ENCODE data around the gene PLXNB3. TPM values are rescaled to one million over a fixed set of nuclear protein-coding genes. Genes with fewer than 3 reads are reported as not detected.

Gene PLXNB3
- total and polyA plus RNA-seq, 2 donors (not counting 1 experiment from before 2014, with no cell fraction given) = 0.25 TPM; not detected in 1

DNA sequence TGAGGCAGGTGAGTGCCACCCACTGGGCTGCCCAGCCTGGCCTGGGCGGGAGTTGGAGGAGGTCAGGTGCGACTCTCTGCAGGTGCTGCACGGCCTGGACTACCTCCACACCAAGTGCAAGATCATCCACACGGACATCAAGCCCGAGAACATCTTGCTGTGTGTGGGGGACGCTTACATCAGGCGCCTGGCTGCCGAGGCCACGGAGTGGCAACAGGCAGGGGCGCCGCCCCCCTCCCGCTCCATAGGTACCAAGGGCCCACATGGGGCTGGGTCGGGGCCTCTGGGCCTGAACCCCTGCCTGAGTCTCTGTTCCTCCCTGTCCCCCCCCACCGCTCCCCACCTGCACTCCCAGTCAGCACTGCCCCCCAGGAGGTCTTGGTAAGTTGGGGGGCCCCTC lies 18.8 kb downstream of the PLXNB3 start:
- WGBS (ENCODE audit: insufficient coverage) = no CpG with 5 or more reads among the region's 14 CpGs
- peaks cover 4% of the 10 kb centered on the region for H3K4me1 Mint-ChIP-seq
- Histone ChIP-seq H3K4me3 (ENCODE audit: control extremely low read depth in 1 of 5, extremely low read depth in 1 of 5, insufficient read depth in 1 of 5, low read depth in 2 of 5, low read length in 4 of 5) (no peak overlapping the region), H3K4me1 (ENCODE audit: control insufficient read depth in 2 of 2, insufficient read depth in 2 of 2, low read length in 2 of 2) (no peaks in the 10 kb centered on the region), H3K36me3 (replicated peaks in 1 of 2; ENCODE audit: control extremely low read depth in 1 of 2, control insufficient read depth in 1 of 2, extremely low read depth in 1 of 2, insufficient read depth in 2 of 2, low read length in 1 of 2) (peaks cover 0 to 17% of the 10 kb centered on the region in 2 experiments), H3K27ac (ENCODE audit: low read length in 2 of 2) (no peak overlapping the region), H3K79me2 (ENCODE audit: control insufficient read depth, insufficient read depth, low read length) (no peaks in the 10 kb centered on the region), H3K27me3 (replicated peaks in 1 of 4; ENCODE audit: control extremely low read depth in 1 of 4, control insufficient read depth in 3 of 4, insufficient read depth in 4 of 4, low read length in 3 of 4) (no peaks in the 10 kb centered on the region), H4K20me1 (ENCODE audit: control insufficient read depth, insufficient read depth, low read length, poor library complexity, severe bottlenecking) (no peaks in the 10 kb centered on the region), H3K9me3 (ENCODE audit: control extremely low read depth in 1 of 3, control insufficient read depth in 2 of 3, insufficient read depth in 1 of 3, low read length in 2 of 3) (no peaks in the 10 kb centered on the region), H3K4me2 (replicated peaks; ENCODE audit: low read depth, low read length, poor library complexity, severe bottlenecking) (no peak overlapping the region), H3K9ac (ENCODE audit: low read length) (no peak overlapping the region), H2AFZ (ENCODE audit: insufficient read depth, low read depth, low read length, poor library complexity, severe bottlenecking) (no peak overlapping the region)
- TF ChIP-seq, protein P1, sequence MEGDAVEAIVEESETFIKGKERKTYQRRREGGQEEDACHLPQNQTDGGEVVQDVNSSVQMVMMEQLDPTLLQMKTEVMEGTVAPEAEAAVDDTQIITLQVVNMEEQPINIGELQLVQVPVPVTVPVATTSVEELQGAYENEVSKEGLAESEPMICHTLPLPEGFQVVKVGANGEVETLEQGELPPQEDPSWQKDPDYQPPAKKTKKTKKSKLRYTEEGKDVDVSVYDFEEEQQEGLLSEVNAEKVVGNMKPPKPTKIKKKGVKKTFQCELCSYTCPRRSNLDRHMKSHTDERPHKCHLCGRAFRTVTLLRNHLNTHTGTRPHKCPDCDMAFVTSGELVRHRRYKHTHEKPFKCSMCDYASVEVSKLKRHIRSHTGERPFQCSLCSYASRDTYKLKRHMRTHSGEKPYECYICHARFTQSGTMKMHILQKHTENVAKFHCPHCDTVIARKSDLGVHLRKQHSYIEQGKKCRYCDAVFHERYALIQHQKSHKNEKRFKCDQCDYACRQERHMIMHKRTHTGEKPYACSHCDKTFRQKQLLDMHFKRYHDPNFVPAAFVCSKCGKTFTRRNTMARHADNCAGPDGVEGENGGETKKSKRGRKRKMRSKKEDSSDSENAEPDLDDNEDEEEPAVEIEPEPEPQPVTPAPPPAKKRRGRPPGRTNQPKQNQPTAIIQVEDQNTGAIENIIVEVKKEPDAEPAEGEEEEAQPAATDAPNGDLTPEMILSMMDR (IDR thresholded peaks at IDR 0.05) = no peak
- no peak for TF ChIP-seq EZH2 (IDR thresholded peaks at IDR 0.05; ENCODE audit: borderline replicate concordance, insufficient read depth, low read depth, low read length, poor library complexity, severe bottlenecking)
- intact Hi-C loops (cut with micrococcal nuclease) = no loop called here
- ATAC-seq (ENCODE audit: low read depth) = no peak
- H3K27me3 Mint-ChIP-seq = peaks cover 7% of the 10 kb centered on the region
- H3K4me3 Mint-ChIP-seq = no peak overlapping the region
- DNase-seq = no peak
- H3K27ac Mint-ChIP-seq = no peak overlapping the region
- ChIA-PET CTCF (no interaction called here), POLR2A (no interaction called here)
- H3K9me3 Mint-ChIP-seq (ENCODE audit: insufficient read depth) = no peaks in the 10 kb centered on the region

DNA sequence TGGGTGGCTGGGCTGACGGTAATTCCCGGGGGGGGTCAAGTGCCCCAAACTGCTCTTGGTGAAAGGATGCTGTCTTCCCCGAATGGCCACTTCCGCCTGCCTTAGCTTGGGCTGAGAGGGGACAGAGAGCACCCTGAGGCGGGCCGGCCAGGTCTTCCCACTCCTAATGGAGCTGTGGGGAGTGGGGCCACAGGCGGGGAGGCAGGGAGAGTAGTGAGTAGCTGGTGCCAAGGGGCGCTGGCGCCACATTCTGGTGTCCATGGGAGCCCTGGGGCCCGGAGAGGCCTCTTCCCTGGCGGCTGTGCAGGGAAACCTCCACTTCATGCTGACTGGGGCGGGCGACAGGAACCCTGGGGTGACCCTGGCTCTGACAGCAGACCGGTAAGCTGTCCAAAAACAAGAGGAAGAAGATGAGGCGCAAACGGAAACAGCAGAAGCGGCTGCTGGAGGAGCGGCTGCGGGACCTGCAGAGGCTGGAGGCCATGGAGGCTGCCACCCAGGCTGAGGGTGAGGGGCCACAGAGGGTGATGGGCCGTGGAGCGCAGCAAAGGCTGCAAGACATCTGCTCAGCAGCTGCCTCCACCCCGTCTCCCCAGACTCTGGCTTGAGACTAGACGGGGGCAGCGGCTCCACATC lies 19.4 kb downstream of the PLXNB3 start:
- Histone ChIP-seq H3K4me1 (ENCODE audit: control insufficient read depth in 2 of 2, insufficient read depth in 2 of 2, low read length in 2 of 2) (no peaks in the 10 kb centered on the region), H3K79me2 (ENCODE audit: control insufficient read depth, insufficient read depth, low read length) (no peaks in the 10 kb centered on the region), H3K27me3 (replicated peaks in 1 of 4; ENCODE audit: control extremely low read depth in 1 of 4, control insufficient read depth in 3 of 4, insufficient read depth in 4 of 4, low read length in 3 of 4) (no peaks in the 10 kb centered on the region), H3K27ac (ENCODE audit: low read length in 2 of 2) (no peak overlapping the region), H2AFZ (ENCODE audit: insufficient read depth, low read depth, low read length, poor library complexity, severe bottlenecking) (no peak overlapping the region), H3K4me2 (replicated peaks; ENCODE audit: low read depth, low read length, poor library complexity, severe bottlenecking) (no peak overlapping the region), H3K36me3 (replicated peaks in 1 of 2; ENCODE audit: control extremely low read depth in 1 of 2, control insufficient read depth in 1 of 2, extremely low read depth in 1 of 2, insufficient read depth in 2 of 2, low read length in 1 of 2) (peaks cover 0 to 19% of the 10 kb centered on the region in 2 experiments), H4K20me1 (ENCODE audit: control insufficient read depth, insufficient read depth, low read length, poor library complexity, severe bottlenecking) (no peaks in the 10 kb centered on the region), H3K4me3 (ENCODE audit: control extremely low read depth in 1 of 5, extremely low read depth in 1 of 5, insufficient read depth in 1 of 5, low read depth in 2 of 5, low read length in 4 of 5) (no peak overlapping the region), H3K9ac (ENCODE audit: low read length) (no peak overlapping the region), H3K9me3 (ENCODE audit: control extremely low read depth in 1 of 3, control insufficient read depth in 2 of 3, insufficient read depth in 1 of 3, low read length in 2 of 3) (no peaks in the 10 kb centered on the region)
- H3K4me3 Mint-ChIP-seq = no peak overlapping the region
- H3K27ac Mint-ChIP-seq = no peak overlapping the region
- no peak for TF ChIP-seq EZH2 (IDR thresholded peaks at IDR 0.05; ENCODE audit: borderline replicate concordance, insufficient read depth, low read depth, low read length, poor library complexity, severe bottlenecking)
- TF ChIP-seq, protein P1 (IDR thresholded peaks at IDR 0.05) = no peak
- CTCF ChIA-PET = no interaction called here
- intact Hi-C loops (cut with micrococcal nuclease) = no loop called here
- 73% methylated on average over 12 of the region's 24 CpGs for WGBS (ENCODE audit: insufficient coverage)
- H3K4me1 Mint-ChIP-seq = peaks cover 4% of the 10 kb centered on the region
- no peaks in the 10 kb centered on the region for H3K9me3 Mint-ChIP-seq (ENCODE audit: insufficient read depth)
- ATAC-seq (ENCODE audit: low read depth) (no peak), DNase-seq (no peak)
- POLR2A ChIA-PET = no interaction called here
- H3K27me3 Mint-ChIP-seq = peaks cover 7% of the 10 kb centered on the region

Measured in B cell (primary cell).